Measurements from ENCODE around the gene SPAG8.

SPAG8 gene

GRCh38 chr9:35836595-35836994 lies 24.5 kb upstream of the SPAG8 start:
- no peak for DNase-seq (ENCODE audit: low spot score)

GRCh38 chr9:35835766-35836165 lies 23.7 kb upstream of the SPAG8 start:
- no peak for DNase-seq (ENCODE audit: low spot score)

GRCh38 chr9:35835216-35835632 lies 23.2 kb upstream of the SPAG8 start:
- DNase-seq (ENCODE audit: low spot score) = no peak

GRCh38 chr9:35834260-35835215 lies 22.5 kb upstream of the SPAG8 start:
- DNase-seq (ENCODE audit: low spot score) = no peak

- DNase-seq (ENCODE audit: low spot score) = no peak
Observed at GRCh38 chr9:35832814-35833213, 20.8 kb upstream of the SPAG8 start.

GRCh38 chr9:35831040-35831439 lies 19.0 kb upstream of the SPAG8 start:
- no peak for DNase-seq (ENCODE audit: low spot score)

- DNase-seq (ENCODE audit: low spot score) = no peak
Observed at GRCh38 chr9:35829764-35830096, 17.7 kb upstream of the SPAG8 start.

- peak; percentile 94 for DNase-seq (ENCODE audit: low spot score)
Observed at GRCh38 chr9:35829084-35829763, 17.2 kb upstream of the SPAG8 start, which contains the start of gene TMEM8B. Gene TMEM8B, plus strand, starts transcription at chr9:35829228. Its CDS starts 220 bp downstream, at chr9:35829448.

- DNase-seq (ENCODE audit: low spot score) = no peak
Observed at GRCh38 chr9:35828716-35829083, 16.6 kb upstream of the SPAG8 start, which contains the start of gene FAM221B. Gene FAM221B, minus strand, starts transcription at chr9:35828732. Its CDS starts 2,571 bp downstream, at chr9:35826161.

- no peak for DNase-seq (ENCODE audit: low spot score)
Observed at GRCh38 chr9:35827486-35827885, 15.4 kb upstream of the SPAG8 start.

- DNase-seq (ENCODE audit: low spot score) = peak; percentile 49
Observed at GRCh38 chr9:35826071-35826701, 14.1 kb upstream of the SPAG8 start.

GRCh38 chr9:35822926-35823325 lies 10.9 kb upstream of the SPAG8 start:
- DNase-seq (ENCODE audit: low spot score) = no peak

GRCh38 chr9:35820076-35820475 lies 8.0 kb upstream of the SPAG8 start:
- no peak for DNase-seq (ENCODE audit: low spot score)

GRCh38 chr9:35818341-35818740 lies 6.3 kb upstream of the SPAG8 start:
- DNase-seq (ENCODE audit: low spot score) = no peak

GRCh38 chr9:35816708-35817107 lies 4.6 kb upstream of the SPAG8 start:
- DNase-seq (ENCODE audit: low spot score) = no peak

GRCh38 chr9:35814841-35815543 lies 2.9 kb upstream of the SPAG8 start, which contains the start of gene HINT2:
Gene HINT2, minus strand, starts transcription at chr9:35815042. Its CDS starts 63 bp downstream, at chr9:35814979.
- DNase-seq (ENCODE audit: low spot score) = peak; percentile 98

GRCh38 chr9:35814106-35814840 lies 2.2 kb upstream of the SPAG8 start:
- peak; percentile 78 for DNase-seq (ENCODE audit: low spot score)

GRCh38 chr9:35813434-35814105 lies 1.5 kb upstream of the SPAG8 start:
- DNase-seq (ENCODE audit: low spot score) = no peak

GRCh38 chr9:35811381-35812024 lies 559 bp downstream of the SPAG8 start:
- peak; percentile 46 for DNase-seq (ENCODE audit: low spot score)

GRCh38 chr9:35810122-35810521 lies 1.9 kb downstream of the SPAG8 start:
- DNase-seq (ENCODE audit: low spot score) = no peak
